Right renal cortex interstitium (tissue), 3 donors: ENCODE measurements around the gene NOM1. TPM values are rescaled to one million over a fixed set of nuclear protein-coding genes. Genes with fewer than 3 reads are reported as not detected.
"Not testable (repeated sequence)": the region's sequence is repeated elsewhere in the genome, so short reads cannot be mapped to it uniquely, and the experiment has no call there.

ENCODE experiments used
- DNase-seq, 3 donors: peaks; one replicate each; pipeline ENCODE4 v3.0.0-alpha.2; 2013; ENCODE audit warnings: low read depth in 3 of 3, low spot score in 2 of 3
- polyA plus RNA-seq, 3 donors: library from polyadenylated mRNA; unstranded; fragments of 120-200 nt; gene quantifications; one replicate each; pipeline ENCODE4 v1.2.1, GENCODE V29; 2013; ENCODE audit not compliant: insufficient read length in 3 of 3

NOM1 gene
- polyA plus RNA-seq, 3 donors, result 15.6 to 16.9 (median 16.0) TPM

DNA sequence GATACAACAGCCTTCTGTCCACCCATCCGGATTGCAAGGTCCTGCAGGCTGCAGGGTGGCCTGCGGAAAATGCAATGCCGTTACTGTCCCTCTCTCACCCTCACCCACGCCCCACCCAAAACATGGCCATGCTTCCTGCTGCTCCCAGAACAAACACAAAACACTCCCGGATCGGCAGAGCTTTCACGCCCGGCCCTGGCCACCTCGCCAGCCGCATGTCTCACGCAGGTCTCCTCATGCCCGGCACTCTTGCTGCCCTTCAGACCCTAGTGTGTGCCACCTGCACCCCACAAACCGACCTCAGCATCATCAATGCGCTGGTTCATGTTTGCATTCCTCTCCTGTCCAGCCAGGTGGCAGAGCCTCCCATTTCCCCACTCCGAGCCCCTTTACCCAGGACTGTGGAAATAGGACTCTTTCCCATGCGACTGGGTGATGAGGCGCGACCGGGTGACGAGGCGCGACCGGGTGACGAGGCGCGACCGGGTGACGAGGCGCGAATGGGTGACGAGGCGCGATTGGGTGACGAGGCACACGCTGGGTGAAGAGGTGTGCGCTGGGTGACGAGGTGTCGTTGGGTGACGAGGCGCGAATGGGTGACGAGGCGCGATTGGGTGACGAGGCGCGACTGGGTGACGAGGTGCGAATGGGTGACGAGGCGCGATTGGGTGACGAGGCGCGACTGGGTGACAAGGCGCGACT is 8.9 kb upstream of the NOM1 start:
- DNase-seq, result no peak

DNA sequence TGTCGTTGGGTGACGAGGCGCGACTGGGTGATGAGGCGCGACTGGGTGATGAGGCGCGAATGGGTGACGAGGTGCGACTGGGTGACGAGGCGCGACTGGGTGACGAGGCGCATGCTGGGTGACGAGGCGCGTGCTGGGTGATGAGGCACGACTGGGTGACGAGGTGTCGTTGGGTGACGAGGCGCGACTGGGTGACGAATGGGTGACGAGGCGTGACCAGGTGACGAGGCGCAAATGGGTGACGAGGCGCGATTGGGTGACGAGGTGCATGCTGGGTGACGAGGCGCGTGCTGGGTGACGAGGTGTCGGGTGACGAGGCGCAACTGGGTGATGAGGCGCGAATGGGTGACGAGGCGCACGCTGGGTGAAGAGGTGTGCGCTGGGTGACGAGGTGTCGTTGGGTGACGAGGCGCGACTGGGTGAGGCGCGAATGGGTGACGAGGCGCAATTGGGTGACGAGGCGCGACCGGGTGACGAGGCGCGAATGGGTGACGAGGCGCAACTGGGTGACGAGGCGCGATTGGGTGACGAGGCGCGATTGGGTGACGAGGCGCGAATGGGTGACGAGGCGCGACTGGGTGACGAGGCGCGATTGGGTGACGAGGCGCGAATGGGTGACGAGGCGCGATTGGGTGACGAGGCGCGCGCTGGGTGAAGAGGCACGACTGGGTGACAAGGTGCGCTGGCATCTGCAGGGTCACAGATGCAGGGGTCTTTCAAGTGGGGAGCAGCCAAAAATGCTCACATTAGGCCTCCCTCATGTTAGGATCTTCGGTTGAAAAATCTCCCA is 7.9 kb upstream of the NOM1 start:
- no peak for DNase-seq

- no peak for DNase-seq
Measured at GRCh38 chr7:156942708-156943090, 6.8 kb upstream of the NOM1 start.

GRCh38 chr7:156943091-156944041 is 6.1 kb upstream of the NOM1 start:
- no peak for DNase-seq

DNA sequence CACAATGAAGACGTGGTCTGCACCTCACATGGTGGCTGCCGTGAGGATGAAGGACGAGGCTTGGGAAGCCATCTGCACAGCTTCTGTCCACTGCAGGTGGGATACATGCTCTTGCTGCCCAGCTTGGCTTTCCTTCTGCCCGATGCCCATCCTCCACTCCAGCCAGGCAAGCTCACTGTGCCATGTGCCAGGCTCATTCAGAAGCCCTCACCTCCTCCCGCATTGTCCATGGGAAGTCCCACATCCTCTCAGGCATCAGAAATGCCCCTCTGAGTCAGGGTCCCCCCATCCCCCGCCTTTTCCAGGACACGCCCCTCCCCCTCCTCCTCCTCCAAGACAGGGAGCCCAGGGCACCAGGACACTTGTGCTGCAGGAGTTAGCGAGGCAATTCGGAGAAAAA is 4.6 kb upstream of the NOM1 start:
- no peak for DNase-seq

DNA sequence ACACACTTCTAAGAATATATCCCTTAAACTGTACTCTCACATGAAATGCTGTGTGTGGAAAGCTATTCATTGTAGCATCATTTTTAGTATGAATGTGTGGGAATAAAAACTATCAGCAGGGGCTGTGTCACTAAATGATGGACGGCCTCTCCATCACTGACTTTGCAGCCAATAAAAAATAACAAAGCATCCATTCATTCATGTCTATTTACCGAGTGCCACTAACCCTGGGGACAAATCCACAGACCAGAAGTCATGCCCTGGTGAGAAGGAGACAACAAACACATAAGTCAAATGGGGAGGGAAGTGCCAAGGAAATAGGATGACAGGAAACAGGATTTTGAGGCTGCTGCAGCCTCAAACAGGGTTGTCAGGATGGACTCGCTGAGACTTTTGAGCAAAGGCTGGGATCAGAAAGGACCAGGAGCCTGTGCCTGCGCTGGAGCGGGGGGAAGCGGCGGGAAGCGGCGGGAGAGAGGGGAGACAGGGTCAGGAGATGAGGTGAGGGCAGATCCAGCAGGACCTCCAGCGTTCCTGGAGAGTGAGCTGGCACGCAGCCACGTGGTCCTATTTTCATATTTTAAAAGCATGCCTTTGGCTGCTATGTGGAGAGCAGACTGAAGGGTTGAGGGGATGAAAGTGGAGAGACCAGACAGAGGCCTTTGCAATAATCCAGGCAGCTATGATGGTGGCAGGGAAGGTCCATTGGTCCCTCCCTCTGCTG is 2.2 kb upstream of the NOM1 start:
- no peak for DNase-seq

GRCh38 chr7:156948361-156948760 is 1.2 kb upstream of the NOM1 start:
- no peak for DNase-seq

DNA sequence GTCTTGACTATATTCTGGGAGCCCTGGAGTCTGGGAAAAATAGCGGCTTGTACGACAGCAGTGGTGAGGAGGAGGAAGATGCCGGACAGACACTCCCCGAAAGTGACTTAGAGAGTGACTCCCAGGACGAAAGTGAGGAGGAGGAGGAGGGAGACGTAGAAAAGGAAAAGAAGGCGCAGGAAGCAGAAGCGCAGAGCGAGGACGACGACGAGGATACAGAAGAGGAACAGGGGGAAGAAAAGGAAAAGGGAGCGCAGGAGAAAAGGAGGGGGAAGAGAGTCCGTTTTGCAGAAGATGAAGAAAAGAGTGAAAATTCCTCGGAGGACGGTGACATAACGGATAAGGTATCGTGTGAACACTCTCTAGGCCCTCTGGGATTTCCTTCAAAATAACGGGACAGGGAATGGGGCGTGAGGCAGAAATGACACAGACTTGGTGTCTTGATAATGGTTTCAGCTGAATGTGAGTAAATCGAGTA is 908 bp downstream of the NOM1 start:
- DNase-seq, result no peak

DNA sequence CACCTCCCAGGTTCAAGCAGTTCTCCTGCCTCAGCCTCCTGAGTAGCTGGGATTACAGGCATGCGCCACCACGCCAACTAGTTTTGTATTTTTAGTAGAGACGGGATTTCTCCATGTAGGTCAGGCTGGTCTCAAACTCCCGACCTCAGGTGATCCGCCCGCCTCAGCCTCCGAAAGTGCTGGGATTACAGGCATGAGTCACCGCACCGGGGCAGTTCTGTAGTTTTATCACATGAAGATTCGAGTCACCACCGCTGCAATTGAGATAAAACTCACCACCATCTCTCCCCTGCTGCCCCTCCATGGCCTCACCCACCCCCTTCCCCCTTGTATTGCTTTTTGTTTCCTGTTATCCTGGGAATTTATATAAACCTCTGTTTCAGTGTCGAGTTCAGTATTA is 3.7 kb downstream of the NOM1 start:
- not testable (repeated sequence) for DNase-seq

DNA sequence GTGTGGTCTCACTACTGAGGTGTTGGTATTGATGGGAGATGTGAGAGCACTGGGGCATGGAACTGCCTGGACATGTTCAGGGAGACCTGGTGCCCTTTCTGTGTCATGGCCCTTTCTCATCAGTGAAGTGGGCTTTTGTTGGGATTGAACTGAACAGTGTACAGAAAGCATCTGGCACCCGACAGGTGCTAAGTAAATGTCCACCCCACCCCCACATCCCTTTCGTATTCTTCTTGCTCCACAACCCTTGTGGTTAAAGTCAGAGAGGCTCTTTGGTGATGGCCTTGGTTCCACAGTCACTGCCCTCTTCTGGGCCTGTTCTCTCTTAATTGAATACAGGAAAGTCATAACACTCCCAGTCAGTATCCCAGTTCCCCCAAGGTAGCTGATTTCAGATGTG is 5.4 kb downstream of the NOM1 start:
- no peak for DNase-seq

- DNase-seq, result no peak
Measured at GRCh38 chr7:156956727-156957126, 7.2 kb downstream of the NOM1 start.

GRCh38 chr7:156962145-156962544 is 12.6 kb downstream of the NOM1 start:
- no peak for DNase-seq

DNA sequence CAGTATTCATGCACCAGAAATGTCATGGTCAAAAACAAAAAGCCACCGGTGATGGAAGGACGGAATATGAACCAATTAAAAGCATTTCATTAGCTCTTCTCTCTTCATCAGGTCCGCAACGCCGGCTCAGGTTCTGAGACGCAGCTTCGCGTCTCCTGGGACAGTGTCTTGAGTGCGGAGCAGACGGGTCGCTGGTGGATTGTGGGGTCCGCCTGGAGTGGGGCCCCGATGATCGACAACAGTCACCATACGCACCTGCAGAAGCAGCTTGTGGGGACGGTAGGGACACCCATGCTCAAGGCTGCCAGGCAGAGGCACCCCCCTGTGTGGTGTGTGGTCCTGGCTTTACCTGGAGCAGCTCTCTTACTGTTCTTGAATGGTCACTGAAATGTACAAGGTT is 13.4 kb downstream of the NOM1 start:
- no peak for DNase-seq

DNA sequence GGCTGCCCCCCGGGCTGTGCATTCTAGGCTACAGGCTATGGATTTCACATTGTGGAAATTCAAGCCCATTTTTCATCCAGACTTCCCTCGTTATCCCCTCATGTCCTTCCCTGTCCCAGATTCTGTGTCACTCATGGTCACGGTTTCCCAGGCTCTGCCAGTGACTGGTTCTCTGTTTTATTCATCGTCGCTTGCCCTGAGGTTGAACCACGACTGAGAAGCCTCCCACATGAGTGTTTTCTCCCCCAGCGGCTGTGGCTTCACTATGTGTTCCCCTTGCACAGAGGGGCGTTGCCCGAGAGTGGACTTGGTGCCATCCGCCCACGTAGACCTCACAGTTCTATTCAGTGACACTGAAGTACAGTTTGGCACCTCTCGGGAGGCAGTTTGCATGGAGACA is 14.0 kb downstream of the NOM1 start:
- no peak for DNase-seq

DNA sequence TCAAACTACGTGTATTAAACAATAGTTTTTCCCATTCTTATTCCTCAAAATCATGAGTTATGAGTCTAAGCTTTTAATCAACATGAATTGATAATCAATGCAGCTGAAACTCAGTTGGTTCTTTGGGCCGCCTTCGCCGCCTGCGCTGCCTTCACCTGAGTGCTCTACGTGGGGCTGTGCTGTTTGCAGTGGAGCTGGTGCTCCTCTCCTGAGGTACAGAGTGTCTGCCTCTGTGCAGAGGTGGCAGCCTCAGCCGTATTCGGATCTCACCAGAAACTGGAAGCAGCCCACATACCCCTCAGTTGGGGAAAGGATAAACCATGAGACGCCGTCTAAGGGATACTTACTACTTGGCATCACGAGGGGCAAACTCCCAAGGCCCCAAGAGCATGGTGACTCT is 15.5 kb downstream of the NOM1 start:
- DNase-seq, result no peak

DNA sequence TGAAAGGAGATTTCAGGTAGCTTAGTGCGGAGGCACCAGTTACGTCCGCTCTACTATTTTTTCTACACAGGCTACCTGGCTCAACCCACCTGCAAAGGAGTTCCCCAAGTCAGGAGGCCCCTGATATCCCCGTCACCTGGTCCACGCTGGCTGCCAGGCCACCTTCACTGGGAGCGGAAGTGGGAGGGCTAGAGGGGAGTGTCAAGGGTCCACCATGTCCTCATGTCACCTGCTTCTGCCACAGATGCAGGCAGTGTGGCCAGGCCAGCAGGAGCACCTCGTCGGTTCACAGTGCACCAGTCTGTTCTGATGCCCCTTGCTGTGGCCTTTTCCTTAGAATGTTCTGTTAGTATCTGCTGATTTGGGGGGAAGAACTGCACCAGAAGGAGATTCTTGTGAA is 16.9 kb downstream of the NOM1 start:
- no peak for DNase-seq

DNA sequence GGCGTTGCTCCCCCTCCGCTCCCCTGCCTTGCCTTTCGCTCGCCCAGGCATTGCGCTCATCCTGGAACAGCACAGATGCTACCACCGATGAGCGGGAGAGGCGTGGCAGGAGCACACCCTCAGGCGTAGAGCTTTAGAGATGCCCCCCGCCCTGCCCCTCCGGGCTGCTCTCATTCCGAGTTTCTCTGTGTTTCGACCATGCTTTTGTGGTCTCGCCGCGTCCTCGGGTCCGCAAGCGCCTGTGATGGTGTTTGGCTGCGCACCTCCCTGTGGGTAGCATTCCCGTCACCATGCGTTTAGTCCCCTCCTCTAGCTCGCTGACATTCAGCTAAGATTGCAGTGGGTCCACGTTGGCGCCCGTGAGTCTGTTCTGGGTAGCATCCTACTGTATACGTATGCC is 18.7 kb downstream of the NOM1 start:
- DNase-seq, result no peak

- no peak for DNase-seq
Measured at GRCh38 chr7:156969972-156970420, 20.5 kb downstream of the NOM1 start.

GRCh38 chr7:156975620-156976019 is 26.1 kb downstream of the NOM1 start:
- no peak for DNase-seq

GRCh38 chr7:156979007-156979606 is 29.6 kb downstream of the NOM1 start:
- DNase-seq, result no peak
